K562 (cell line): ENCODE measurements around the gene OTUD5. TPM values are rescaled to one million over a fixed set of nuclear protein-coding genes. Genes with fewer than 3 reads are reported as not detected.

ENCODE experiments used
- ATAC-seq: fragments of 200-7000 bp; cut with Tn5 transposase; 3 replicates; pipeline ENCODE4 v1.9.1; 2020; ENCODE audit warnings: moderate library complexity
- BruUV-seq: library from RNA; stranded (reverse); fragments of 400-500 nt; replicated peaks from 2 replicates; lab custom pipeline; 2021; lab: Mats Ljungman, UMichigan
- CTCF ChIA-PET: fragments of 300-600 bp; formaldehyde crosslinking; extraction: SDS; loops from one replicate; lab custom pipeline; 2021; ENCODE audit warnings: low intra/inter-chr PET ratio; lab: Yijun Ruan, JAX
- POLR2A ChIA-PET: fragments of 300-600, 350-650 bp; sonication (Branson Sonifier 250); formaldehyde crosslinking; extraction: SDS; loops from one replicate; lab custom pipeline; 2021; ENCODE audit warnings: antibody characterized with exemption, inconsistent platforms; lab: Yijun Ruan, JAX
- DNase-seq, 4 experiments: peaks; one replicate each; pipeline versions ENCODE4 v3.0.0 to v3.0.0-alpha.2; 2011 to 2018; ENCODE audit warnings: low spot score in 3 of 4, mixed read lengths in 3 of 4; ENCODE audit errors: extremely low read depth in 1 of 4
- FAIRE-seq: peaks from 2 replicates; lab custom pipeline; 2011; peaks lifted over from hg19 to GRCh38; lab: Jason Lieb, UNC
- H2AFZ ChIP-seq: 2 replicates; pipeline ENCODE4 v1.6.0; 2011; ENCODE audit warnings: low read depth, low read length, control low read depth, inconsistent platforms
- H3K27ac ChIP-seq: fragments of 200-600 bp; 3 replicates; pipeline ENCODE4 v1.8.0; 2011; ENCODE audit warnings: low read depth, mild to moderate bottlenecking, control low read depth, inconsistent platforms, low read length, moderate library complexity, mixed read lengths; ENCODE audit errors: extremely low read depth
- H3K27me3 ChIP-seq, 2 experiments: fragments of 300-600 bp in 1 of 2; 2 replicates in 1 of 2; 3 replicates in 1 of 2; pipeline versions ENCODE4 v1.6.0 to v1.8.0; 2011; ENCODE audit warnings: inconsistent platforms in 2 of 2, low read length in 2 of 2, mild to moderate bottlenecking in 1 of 2, mixed read lengths in 1 of 2, moderate library complexity in 1 of 2; ENCODE audit not compliant: control insufficient read depth in 2 of 2, insufficient read depth in 2 of 2
- H3K36me3 ChIP-seq: fragments of 300-600 bp; 3 replicates; pipeline ENCODE4 v1.8.0; 2011; ENCODE audit warnings: mild to moderate bottlenecking, low read length, inconsistent platforms; ENCODE audit not compliant: control insufficient read depth, insufficient read depth
- H3K4me1 ChIP-seq, 2 experiments: fragments of 200-600 bp in 1 of 2; replicated peaks in 1 of 2; 2 replicates in 1 of 2; 3 replicates in 1 of 2; pipeline versions ENCODE4 v1.5.1 to v1.8.0; 2011; ENCODE audit warnings: inconsistent platforms in 2 of 2, low read length in 2 of 2, mild to moderate bottlenecking in 1 of 2, mixed read lengths in 1 of 2, moderate library complexity in 1 of 2; ENCODE audit not compliant: control insufficient read depth in 2 of 2, insufficient read depth in 2 of 2
- H3K4me2 ChIP-seq: 2 replicates; pipeline ENCODE4 v1.6.1; 2011; ENCODE audit warnings: low read length, control low read depth, inconsistent platforms, mixed read lengths; ENCODE audit not compliant: insufficient read depth
- H3K4me3 ChIP-seq: fragments of 200-600 bp; sonication (generic), shearing (Covaris generic); 2 replicates; pipeline ENCODE4 v1.5.1; 2016; ENCODE audit warnings: control low read depth, inconsistent platforms
- H3K79me2 ChIP-seq: fragments of 200-600 bp; 3 replicates; pipeline ENCODE4 v1.8.0; 2011; ENCODE audit warnings: low read length, inconsistent platforms; ENCODE audit not compliant: control insufficient read depth, insufficient read depth
- H3K9ac ChIP-seq, 2 experiments: 2 replicates each; pipeline versions ENCODE4 v1.6.0 to v1.6.1; 2011; ENCODE audit warnings: low read depth in 2 of 2, low read length in 2 of 2, control low read depth in 1 of 2, inconsistent platforms in 1 of 2, mild to moderate bottlenecking in 1 of 2, mixed read lengths in 1 of 2; ENCODE audit not compliant: insufficient read depth in 1 of 2
- H3K9me1 ChIP-seq: one replicate; pipeline ENCODE4 v1.6.0; 2011; ENCODE audit warnings: inconsistent platforms, mild to moderate bottlenecking, low read length, moderate library complexity; ENCODE audit not compliant: control insufficient read depth, insufficient read depth
- H3K9me3 ChIP-seq: replicated peaks from 2 replicates; pipeline ENCODE4 v1.5.1; 2011; ENCODE audit warnings: low read depth, low read length, inconsistent platforms; ENCODE audit not compliant: control insufficient read depth, insufficient read depth
- H4K20me1 ChIP-seq: replicated peaks from 2 replicates; pipeline ENCODE4 v1.6.1; 2011; ENCODE audit warnings: low read length, inconsistent platforms, mixed read lengths; ENCODE audit not compliant: control insufficient read depth, insufficient read depth
- CBX1 ChIP-seq: sonication (generic); IDR thresholded peaks from 2 replicates; pipeline ENCODE4 v1.6.1; 2016; ENCODE audit warnings: antibody characterized with exemption, low read depth, mild to moderate bottlenecking
- HDAC2 ChIP-seq: fragments of 450-650 bp; IDR thresholded peaks from 2 replicates; pipeline ENCODE4 v1.6.1; 2016; ENCODE audit warnings: mild to moderate bottlenecking
- PCBP1 ChIP-seq: fragments of 200-400 bp; formaldehyde crosslinking; IDR thresholded peaks from 2 replicates; pipeline ENCODE4 v1.6.1; 2018; ENCODE audit warnings: mild to moderate bottlenecking, low read depth, low read length; ENCODE audit not compliant: poor library complexity, severe bottlenecking
- TFE3 ChIP-seq: fragments of 450-650 bp; formaldehyde crosslinking; IDR thresholded peaks from 2 replicates; pipeline ENCODE4 v1.4.0; 2020; ENCODE audit warnings: mild to moderate bottlenecking, mixed read lengths
- ZNF311 ChIP-seq: fragments of 250-450 bp; sonication (Bioruptor Pico); IDR thresholded peaks from 2 replicates; pipeline ENCODE4 v1.4.0; 2020; ENCODE audit warnings: mild to moderate bottlenecking, moderate library complexity
- WGBS: fragments of 100-300 bp; shearing (Covaris generic); methylation state at CpG from one replicate; pipeline ENCODE4 v1.1.6; 2016; ENCODE audit warnings: low coverage, mixed read lengths; ENCODE audit not compliant: insufficient coverage; ENCODE audit errors: missing lambda C conversion rate; 5-methylcytosine and 5-hydroxymethylcytosine counted together
- in situ Hi-C: fragments of 300-500 bp; cut with MboI; formaldehyde crosslinking; loops from 4 replicates; pipeline ENCODE4 v1.15.0; 2018; ENCODE audit warnings: inconsistent platforms, mixed read lengths
- intact Hi-C: fragments of 100-400 bp; cut with micrococcal nuclease; formaldehyde crosslinking; loops from 2 replicates; pipeline ENCODE4 v1.14.2; 2022
- polyA plus RNA-seq, 8 experiments: library from polyadenylated mRNA; depleted of rRNA in 4 of 8; stranded (reverse) in 5 of 8; unstranded in 3 of 8; fragments of >200 nt; fragmentation: Nextera tagmentation in 2 of 8; fragmentation: Illumina TruSeq in 1 of 8; extraction: Ambion mirVana in 2 of 8; extraction: Trizol in 1 of 8; gene quantifications; 2 replicates each; pipeline versions ENCODE4 v1.2.1 to v1.2.3, GENCODE V29; 2011 to 2014; ENCODE audit warnings: inconsistent platforms in 1 of 8, missing spikeins in 1 of 8
- total RNA-seq, 7 experiments: library from RNA; depleted of rRNA in 6 of 7; stranded (reverse); fragments of >200 nt in 6 of 7; fragmentation: Illumina TruSeq in 2 of 7; extraction: Trizol in 2 of 7; gene quantifications; 2 replicates each; pipeline versions ENCODE4 v1.2.1 to v1.2.3, GENCODE V29; 2011 to 2021; ENCODE audit warnings: low replicate concordance in 1 of 7

OTUD5 gene
- total and polyA plus RNA-seq, 9 of the 15 experiments (the other 6 are each of a cell fraction or from before 2014, with no cell fraction given), result 3.6 to 102 (median 59.0) TPM

- no peak for DNase-seq
- no peaks in the 10 kb centered on the region for H3K79me2 ChIP-seq
- 100% methylated on average over 3 of the region's 17 CpGs for WGBS
- no peak for FAIRE-seq
- H2AFZ ChIP-seq, result no peak overlapping the region
- no peak overlapping the region for H3K4me2 ChIP-seq
- peaks cover 52% of the 10 kb centered on the region; the same call in 2 of the 3 replicates for H3K36me3 ChIP-seq
- no peak overlapping the region for H3K4me3 ChIP-seq
- in situ Hi-C loops (no loop called here), intact Hi-C loops (no loop called here)
- TF ChIP-seq ZNF311 (no peak), HDAC2 (no peak), CBX1 (no peak), TFE3 (CRISPR knock-in tag) (no peak), PCBP1 (no peak)
- ATAC-seq, result no peak
- BruUV-seq, result no TSS peak
- no peaks in the 10 kb centered on the region for H3K27me3 ChIP-seq
- no peaks in the 10 kb centered on the region for H4K20me1 ChIP-seq
- H3K4me1 ChIP-seq, result peaks cover 5 to 8% of the 10 kb centered on the region in 2 experiments; a peak in 3 of 5 replicates
- ChIA-PET POLR2A (interaction anchor here (1.6 kb wide), 1 partner anchor 11 kb away, joined by 4 read pairs; the partner anchor contains the start of gene KCND1), CTCF (no interaction called here)
- H3K9ac ChIP-seq, result no peak overlapping the region
- H3K9me1 ChIP-seq, result no peaks in the 10 kb centered on the region
- no peak overlapping the region for H3K27ac ChIP-seq
- no peaks in the 10 kb centered on the region for H3K9me3 ChIP-seq
Observed at GRCh38 chrX:48983081-48983480, 25.7 kb upstream of the OTUD5 start.
